GM10847 (cell line): Measurements from ENCODE around the gene ITGB7.

Experiments used
- POLR2A ChIP-seq: IDR thresholded peaks from 2 replicates; pipeline ENCODE4 v1.6.1; 2011; ENCODE audit not compliant: insufficient read length; ENCODE audit errors: extremely low read depth

Gene ITGB7

GRCh38 chr12:53234271-53234914 lies 27.3 kb upstream of the ITGB7 start:
- TF ChIP-seq POLR2A, result no peak

DNA sequence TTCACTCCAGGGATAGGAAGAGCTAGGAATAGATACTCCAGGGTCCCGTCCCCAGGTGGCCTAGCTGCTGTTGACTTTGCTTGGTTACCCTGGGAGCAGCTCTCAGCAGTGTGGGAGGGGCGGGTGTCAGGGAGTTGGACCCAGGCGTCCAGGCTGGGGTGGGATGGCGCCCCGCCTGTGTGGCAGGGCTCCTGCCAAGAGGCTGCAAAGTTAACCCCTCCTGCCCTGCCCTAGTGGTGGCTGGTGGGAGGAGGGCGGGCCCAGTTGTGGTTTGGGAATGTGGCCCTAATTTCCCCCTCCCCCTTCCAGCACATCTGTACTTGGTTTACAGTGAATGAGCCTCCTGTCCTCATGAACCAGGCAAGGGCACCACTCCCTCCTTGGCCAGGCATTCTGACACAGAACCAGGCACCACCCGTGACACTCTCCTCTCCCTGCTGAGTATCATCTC lies 26.6 kb upstream of the ITGB7 start:
- TF ChIP-seq POLR2A, result no peak

- no peak for TF ChIP-seq POLR2A
Measured at GRCh38 chr12:53232646-53233461, 25.8 kb upstream of the ITGB7 start.

DNA sequence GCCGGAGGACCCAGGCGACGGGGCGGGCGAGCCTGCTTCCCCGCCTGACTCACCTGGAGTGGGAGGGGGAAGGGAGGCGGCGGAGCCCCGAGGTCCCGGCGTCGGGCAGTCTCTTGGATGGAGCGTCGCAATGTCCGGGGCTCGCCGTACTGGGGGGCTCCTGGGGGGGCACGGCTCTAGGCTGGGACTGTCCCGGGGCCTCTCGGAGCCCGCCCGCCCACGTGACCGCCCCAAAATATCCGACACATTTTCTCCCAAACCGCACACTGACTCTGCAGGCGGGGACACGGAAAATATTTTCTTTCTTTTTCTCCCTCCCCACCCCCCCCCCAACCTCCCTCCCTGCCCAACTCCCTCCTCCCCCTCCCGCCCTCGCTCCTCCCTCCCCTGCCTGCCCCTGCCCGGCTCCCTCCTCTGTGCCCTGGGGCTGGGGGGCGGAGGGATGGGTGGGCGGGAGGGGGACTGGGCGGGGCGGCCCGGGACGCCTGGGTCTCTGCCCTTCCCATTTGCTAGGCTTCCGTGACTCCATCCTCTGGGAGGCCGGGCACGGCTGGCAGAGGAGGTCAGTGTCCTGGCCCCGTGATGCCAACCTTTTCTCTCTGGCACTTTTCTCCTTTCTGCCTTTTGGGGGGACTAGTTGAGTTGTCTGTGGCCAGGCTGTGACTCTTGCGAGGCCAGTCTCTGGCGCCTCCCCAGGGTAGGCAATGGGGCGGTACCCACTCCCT lies 25.0 kb upstream of the ITGB7 start, which contains the start of gene RARG:
Gene RARG (minus strand): TSS at position 289 of the 725 bp plus-strand sequence. CDS start 4,664 bp downstream, outside the sequence.
- no peak for TF ChIP-seq POLR2A

DNA sequence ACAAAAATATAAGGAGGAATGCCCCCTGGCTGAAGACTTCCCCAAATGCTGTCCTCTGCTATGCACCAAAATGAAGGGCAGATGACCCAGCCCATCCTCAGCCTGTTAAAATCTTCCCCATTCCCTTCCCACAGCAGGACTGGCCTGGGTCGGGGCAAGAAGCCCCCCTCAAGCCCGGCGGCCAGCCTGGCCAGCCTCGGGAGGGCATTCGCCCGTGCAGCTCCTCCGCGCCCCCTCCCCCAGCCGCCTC lies 24.5 kb upstream of the ITGB7 start:
- TF ChIP-seq POLR2A, result no peak

DNA sequence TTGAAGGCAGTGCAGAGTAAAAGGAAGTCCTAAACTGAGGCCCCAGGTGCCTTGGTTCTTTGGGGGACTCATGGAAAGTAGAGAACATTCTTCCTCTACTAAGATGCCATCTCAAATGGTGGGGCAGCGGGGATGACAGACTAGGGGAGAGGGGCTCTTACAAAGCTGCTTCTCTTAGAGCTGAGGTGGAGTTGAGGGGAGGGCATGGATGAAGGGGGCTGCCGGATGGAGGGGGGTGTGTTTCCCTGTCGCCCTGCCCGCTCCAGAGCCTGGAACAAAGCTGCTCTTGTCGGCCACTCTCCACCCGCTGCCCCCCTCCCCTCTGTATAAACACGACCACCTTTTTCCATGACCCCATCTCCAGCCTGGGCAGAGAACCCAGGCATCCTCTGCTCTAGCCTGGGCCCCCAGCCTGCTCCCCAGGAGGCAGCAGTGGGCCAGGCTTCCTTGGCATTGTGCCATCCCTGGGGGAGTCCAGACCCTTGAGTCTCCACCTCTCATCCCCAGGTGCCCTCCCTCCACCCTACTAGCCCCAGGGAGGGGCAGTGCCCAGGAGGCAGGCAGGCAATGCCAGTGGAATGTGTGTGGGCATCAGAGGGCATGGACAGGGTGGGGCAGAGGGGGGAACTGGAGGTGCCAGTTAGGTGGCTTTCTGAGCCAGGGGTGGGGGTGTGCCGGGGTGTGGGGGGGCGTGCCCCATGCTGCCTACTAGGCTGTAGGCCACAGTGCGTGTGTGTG lies 23.2 kb upstream of the ITGB7 start:
- no peak for TF ChIP-seq POLR2A

DNA sequence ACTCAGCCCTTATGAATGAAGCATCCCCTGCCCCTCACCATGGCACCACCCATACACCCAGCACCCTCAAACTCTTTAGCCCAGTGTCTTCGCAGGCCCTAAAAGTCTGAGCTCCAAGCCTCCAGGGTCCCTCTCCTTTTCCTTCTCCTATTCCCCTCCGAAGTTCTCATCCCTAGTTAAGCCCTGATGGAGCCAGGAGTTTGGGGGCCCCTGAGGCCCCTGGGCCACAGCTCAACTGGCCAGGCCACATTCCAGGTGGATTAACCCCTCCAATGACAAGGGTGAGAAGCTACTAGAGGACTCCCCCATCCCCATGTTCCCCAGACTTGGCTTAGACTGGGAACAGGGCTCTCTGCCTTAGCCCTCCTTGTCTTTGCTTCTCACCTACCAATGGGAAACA lies 22.4 kb upstream of the ITGB7 start:
- TF ChIP-seq POLR2A, result no peak

- TF ChIP-seq POLR2A, result no peak
Measured at GRCh38 chr12:53227836-53228235, 20.8 kb upstream of the ITGB7 start.

GRCh38 chr12:53227341-53227740 lies 20.3 kb upstream of the ITGB7 start:
- no peak for TF ChIP-seq POLR2A

GRCh38 chr12:53226815-53227214 lies 19.8 kb upstream of the ITGB7 start:
- TF ChIP-seq POLR2A, result no peak

GRCh38 chr12:53225635-53226424 lies 18.8 kb upstream of the ITGB7 start:
- no peak for TF ChIP-seq POLR2A

DNA sequence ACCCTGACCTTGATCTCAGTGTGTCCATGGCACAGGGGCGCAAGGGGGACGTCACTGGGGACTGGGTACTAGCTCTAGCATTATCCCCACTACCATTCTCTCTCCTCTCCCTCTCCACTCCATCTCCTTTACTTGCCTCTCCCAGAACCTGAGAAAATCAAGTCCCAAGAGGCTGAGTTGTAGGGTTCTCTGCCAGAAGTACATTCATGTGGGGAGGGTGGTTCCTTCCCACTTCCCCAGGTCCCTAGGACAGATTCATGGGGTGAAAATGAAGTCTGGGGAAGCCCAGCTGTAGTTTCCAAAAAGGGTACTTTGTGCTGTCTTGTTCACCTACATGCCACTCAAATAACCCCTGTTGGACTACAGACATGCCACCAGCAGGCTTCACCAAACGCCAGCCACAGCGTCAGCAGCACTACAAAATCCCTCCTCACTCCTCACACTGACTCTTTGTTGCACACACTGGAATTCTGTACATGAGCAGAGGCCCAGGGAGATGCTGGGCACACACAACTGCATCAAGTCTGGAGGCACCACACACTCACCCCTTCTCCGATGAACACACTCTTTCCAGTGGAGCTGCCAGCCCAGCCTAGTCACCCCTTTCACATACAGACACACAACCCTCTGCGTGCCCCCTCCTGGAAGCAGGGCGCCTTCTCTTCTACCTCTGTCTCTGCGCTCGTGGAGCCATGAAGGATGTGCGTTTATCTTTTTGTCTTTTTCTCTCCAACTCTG lies 18.0 kb upstream of the ITGB7 start:
- no peak for TF ChIP-seq POLR2A

DNA sequence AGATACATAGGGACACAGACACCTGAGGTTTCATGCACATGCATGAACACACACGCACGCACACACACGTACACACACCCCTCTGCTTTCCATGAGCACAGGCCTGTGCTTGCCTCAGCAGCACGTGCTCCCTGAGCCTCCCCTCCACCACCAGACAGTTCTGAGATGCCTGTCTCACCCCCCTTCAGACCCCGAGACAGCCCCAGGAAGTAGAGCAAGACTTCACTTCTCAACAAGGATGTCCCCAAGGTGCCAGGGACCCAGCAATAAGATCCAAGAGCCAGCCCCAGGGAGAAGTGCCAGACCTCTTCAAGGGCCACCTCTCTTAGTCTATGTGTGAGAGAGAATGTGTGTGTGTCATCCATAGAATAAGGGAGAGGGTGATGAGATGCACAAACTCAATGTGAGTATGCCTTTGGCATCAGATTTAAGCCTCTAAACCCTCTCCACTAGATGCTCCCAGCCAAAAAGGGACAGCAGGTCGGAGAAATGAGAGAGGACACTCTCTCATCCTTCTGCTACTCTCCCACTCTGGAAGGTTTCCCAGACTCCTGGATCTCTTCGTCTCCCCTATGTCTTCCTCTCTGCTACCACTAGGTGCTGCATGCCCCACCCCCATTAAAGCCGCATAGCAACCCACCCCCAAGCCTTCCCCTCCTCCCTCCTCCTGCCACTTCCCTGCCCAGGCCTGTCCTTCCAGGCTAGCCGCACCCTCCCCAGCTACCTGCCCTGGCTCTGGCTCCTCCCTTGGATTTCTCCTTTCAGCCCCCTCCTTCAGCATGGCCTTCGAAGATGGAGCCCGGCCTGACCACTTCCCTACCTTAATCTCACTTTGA lies 17.2 kb upstream of the ITGB7 start:
- TF ChIP-seq POLR2A, result no peak

DNA sequence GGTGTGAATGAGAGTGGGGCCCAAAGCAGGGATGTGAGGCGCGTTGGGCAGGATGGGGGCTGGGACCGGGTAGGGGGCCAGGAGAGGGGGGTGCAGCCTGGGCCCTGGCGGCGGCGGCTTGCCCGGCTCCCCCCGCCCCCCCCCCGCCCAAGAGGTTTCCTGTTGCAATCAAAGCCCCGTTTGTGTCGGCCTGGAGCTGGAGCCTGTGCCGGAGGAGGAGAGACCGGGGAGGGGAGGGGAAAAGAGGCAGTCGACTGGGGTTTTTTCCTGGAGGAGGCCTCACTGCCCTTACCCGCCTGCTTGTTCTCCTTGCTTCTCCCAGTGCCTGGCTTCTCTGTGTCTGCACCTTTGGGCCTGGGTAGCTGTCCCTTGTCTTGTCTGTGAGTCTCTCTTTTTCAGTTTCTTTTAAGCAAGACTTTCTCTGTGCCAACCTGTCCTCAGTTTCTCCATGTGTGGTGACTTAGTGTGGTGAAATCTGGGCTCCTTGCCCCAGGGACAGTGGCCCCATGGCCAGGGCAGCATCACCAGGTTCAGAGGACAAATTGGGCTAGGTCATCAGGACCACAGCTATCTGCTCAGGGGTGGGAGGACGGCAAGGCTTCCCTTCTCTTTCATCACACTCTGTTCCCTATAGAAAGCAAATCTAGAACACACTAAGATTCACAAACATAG lies 16.5 kb upstream of the ITGB7 start:
- no peak for TF ChIP-seq POLR2A
